Ishikawa (cell line): ENCODE data around the gene PNMA8A.

Experiments
- CEBPB ChIP-seq: IDR thresholded peaks from 2 replicates; pipeline ENCODE4 v1.6.1; 2012
- CREB1 ChIP-seq: IDR thresholded peaks from 2 replicates; pipeline ENCODE4 v1.6.1; 2012; ENCODE audit warnings: low read depth
- EGR1 ChIP-seq: IDR thresholded peaks from 2 replicates; pipeline ENCODE4 v1.6.1; 2012
- EP300 ChIP-seq: IDR thresholded peaks from 2 replicates; pipeline ENCODE4 v1.6.1; 2012; ENCODE audit warnings: borderline replicate concordance
- FOXM1 ChIP-seq: IDR thresholded peaks from 2 replicates; pipeline ENCODE4 v1.6.1; 2012; ENCODE audit warnings: low read depth, borderline replicate concordance
- NFIC ChIP-seq: IDR thresholded peaks from 2 replicates; pipeline ENCODE4 v1.6.1; 2012
- RAD21 ChIP-seq: IDR thresholded peaks from 2 replicates; pipeline ENCODE4 v1.6.1; 2012; ENCODE audit warnings: low read depth
- TAF1 ChIP-seq: IDR thresholded peaks from 2 replicates; pipeline ENCODE4 v1.6.1; 2012; ENCODE audit warnings: low read depth, mild to moderate bottlenecking
- TCF12 ChIP-seq: IDR thresholded peaks from 2 replicates; pipeline ENCODE4 v1.6.1; 2012; ENCODE audit warnings: low read depth
- TEAD4 ChIP-seq: IDR thresholded peaks from 2 replicates; pipeline ENCODE4 v1.6.1; 2012
- YY1 ChIP-seq: IDR thresholded peaks from 2 replicates; pipeline ENCODE4 v1.6.1; 2012; ENCODE audit warnings: low read depth
- ZBTB7A ChIP-seq: IDR thresholded peaks from 2 replicates; pipeline ENCODE4 v1.6.1; 2012; ENCODE audit warnings: low read depth
- TF ChIP-seq, protein P1 (sequence below): IDR thresholded peaks from 2 replicates; pipeline ENCODE4 v1.6.1; 2012; ENCODE audit warnings: low read depth, mild to moderate bottlenecking
- TF ChIP-seq, protein P2 (sequence below): IDR thresholded peaks from 2 replicates; pipeline ENCODE4 v1.6.1; 2012
- TF ChIP-seq, protein P3 (sequence below): IDR thresholded peaks from 2 replicates; pipeline ENCODE4 v1.6.1; 2012

PNMA8A gene

DNA sequence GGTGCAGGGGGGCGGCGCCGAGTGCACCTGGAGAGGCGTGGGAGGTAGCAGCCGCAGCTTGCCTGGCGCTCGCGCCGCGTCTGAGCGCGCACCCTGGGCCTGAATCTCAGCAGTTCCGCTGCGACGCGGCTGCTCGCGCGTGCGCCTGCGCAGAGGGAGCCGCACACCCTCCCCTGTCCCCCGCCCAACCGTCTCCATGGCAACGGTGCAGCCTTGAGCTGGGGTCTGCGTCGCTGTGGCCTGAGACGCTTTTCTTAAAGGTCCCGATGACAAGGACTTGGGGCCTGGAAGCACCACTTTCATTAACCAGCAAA is 24.4 kb upstream of the PNMA8A start, which contains the start of gene PNMA8B:
PNMA8B (minus strand) TSS at position 82 of the 314 bp plus-strand sequence. CDS start 402 bp downstream, outside the sequence.
- TF ChIP-seq EGR1: no peak
- no peak for TF ChIP-seq YY1
- TF ChIP-seq CEBPB: no peak
- TF ChIP-seq RAD21: no peak

DNA sequence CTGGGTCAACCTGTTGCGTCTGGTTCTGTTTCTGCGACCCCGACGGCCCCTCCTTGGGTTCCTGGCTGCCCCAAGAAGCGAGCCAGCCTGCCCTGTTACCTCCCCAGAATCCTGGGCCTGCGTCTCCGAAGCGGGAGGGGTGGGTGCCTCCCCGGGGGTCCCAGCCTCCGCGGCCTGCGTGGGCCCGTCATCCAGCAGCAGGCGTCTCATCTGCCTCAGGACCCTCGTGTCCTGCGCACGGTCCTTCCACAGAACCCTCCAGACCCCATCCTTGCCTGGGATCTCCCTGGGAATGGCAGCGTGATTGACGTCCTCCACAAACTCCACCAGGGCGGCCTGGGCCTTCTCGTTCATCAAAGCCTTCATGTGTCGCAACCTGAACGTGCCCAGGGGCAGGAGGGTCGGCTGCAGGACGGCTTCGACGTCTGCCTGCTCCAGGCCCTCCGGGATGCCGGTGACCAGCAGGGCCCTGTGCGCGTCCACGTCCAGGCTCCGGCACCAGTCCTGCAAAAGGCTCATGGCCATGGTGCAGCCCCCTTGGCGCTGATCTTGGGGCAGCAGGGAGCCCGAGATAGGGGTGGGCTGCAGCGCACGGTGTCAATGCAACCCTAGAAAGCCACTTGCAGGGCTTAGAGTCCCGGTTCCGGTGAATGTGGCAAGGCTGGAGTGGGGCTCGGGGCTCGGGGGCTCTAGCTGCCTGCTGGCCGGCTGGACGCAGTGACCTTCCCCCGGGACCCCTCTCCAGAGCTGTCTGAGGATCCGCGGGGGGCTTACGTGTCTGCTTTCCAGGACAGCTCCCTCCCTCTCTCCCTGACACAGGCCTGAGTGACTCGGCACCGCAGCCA is 23.8 kb upstream of the PNMA8A start:
- TF ChIP-seq, protein P1, sequence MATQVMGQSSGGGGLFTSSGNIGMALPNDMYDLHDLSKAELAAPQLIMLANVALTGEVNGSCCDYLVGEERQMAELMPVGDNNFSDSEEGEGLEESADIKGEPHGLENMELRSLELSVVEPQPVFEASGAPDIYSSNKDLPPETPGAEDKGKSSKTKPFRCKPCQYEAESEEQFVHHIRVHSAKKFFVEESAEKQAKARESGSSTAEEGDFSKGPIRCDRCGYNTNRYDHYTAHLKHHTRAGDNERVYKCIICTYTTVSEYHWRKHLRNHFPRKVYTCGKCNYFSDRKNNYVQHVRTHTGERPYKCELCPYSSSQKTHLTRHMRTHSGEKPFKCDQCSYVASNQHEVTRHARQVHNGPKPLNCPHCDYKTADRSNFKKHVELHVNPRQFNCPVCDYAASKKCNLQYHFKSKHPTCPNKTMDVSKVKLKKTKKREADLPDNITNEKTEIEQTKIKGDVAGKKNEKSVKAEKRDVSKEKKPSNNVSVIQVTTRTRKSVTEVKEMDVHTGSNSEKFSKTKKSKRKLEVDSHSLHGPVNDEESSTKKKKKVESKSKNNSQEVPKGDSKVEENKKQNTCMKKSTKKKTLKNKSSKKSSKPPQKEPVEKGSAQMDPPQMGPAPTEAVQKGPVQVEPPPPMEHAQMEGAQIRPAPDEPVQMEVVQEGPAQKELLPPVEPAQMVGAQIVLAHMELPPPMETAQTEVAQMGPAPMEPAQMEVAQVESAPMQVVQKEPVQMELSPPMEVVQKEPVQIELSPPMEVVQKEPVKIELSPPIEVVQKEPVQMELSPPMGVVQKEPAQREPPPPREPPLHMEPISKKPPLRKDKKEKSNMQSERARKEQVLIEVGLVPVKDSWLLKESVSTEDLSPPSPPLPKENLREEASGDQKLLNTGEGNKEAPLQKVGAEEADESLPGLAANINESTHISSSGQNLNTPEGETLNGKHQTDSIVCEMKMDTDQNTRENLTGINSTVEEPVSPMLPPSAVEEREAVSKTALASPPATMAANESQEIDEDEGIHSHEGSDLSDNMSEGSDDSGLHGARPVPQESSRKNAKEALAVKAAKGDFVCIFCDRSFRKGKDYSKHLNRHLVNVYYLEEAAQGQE: no peak
- no peak for TF ChIP-seq NFIC
- TF ChIP-seq FOXM1: no peak
- no peak for TF ChIP-seq EGR1
- no peak for TF ChIP-seq TAF1
- no peak for TF ChIP-seq TEAD4
- no peak for TF ChIP-seq RAD21
- TF ChIP-seq, protein P2, sequence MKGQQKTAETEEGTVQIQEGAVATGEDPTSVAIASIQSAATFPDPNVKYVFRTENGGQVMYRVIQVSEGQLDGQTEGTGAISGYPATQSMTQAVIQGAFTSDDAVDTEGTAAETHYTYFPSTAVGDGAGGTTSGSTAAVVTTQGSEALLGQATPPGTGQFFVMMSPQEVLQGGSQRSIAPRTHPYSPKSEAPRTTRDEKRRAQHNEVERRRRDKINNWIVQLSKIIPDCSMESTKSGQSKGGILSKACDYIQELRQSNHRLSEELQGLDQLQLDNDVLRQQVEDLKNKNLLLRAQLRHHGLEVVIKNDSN: no peak
- no peak for TF ChIP-seq ZBTB7A
- TF ChIP-seq YY1: no peak
- no peak for TF ChIP-seq CREB1
- no peak for TF ChIP-seq TCF12
- TF ChIP-seq CEBPB: no peak

DNA sequence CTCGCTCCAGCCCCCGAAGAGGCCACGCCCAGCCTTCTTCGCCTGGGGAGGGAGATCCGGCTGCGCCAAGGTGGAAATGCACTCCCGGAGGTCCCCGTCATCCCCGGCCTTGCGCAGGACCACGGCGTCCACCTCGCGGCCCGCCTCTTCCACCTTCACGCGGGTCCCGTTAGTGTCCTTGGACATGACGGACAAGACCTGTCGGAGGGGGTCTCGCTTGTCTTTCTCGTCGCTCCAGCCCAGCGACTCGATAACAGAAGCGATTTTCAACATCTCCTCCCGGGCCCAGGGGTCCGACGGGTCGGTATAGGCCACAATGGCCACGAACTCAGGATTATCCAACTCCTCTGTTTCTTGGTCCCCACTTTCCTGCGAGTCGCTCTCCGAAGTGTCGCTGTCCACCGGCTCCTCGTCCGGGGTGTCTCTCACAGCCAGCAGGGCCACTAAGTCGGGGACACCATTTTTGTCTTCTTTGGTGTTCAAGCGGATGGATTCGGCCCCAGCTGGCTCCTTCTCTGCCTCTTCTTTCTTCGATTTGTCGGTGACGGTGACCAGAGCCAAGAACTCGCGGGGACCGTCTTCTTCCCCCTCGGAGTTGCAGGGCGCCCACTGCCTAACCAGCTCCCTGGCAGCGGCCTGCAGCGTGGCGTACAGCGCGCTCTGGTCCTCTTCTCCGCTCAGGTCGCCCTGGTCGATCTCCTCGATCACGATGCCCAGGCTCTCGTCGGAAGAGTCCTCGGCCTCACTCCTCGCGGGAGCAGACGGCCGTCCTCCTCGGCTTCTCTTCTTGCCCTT is 23.0 kb upstream of the PNMA8A start:
- no peak for TF ChIP-seq RAD21
- TF ChIP-seq, protein P3, sequence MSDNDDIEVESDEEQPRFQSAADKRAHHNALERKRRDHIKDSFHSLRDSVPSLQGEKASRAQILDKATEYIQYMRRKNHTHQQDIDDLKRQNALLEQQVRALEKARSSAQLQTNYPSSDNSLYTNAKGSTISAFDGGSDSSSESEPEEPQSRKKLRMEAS: no peak
- TF ChIP-seq FOXM1: no peak
- TF ChIP-seq EGR1: no peak

DNA sequence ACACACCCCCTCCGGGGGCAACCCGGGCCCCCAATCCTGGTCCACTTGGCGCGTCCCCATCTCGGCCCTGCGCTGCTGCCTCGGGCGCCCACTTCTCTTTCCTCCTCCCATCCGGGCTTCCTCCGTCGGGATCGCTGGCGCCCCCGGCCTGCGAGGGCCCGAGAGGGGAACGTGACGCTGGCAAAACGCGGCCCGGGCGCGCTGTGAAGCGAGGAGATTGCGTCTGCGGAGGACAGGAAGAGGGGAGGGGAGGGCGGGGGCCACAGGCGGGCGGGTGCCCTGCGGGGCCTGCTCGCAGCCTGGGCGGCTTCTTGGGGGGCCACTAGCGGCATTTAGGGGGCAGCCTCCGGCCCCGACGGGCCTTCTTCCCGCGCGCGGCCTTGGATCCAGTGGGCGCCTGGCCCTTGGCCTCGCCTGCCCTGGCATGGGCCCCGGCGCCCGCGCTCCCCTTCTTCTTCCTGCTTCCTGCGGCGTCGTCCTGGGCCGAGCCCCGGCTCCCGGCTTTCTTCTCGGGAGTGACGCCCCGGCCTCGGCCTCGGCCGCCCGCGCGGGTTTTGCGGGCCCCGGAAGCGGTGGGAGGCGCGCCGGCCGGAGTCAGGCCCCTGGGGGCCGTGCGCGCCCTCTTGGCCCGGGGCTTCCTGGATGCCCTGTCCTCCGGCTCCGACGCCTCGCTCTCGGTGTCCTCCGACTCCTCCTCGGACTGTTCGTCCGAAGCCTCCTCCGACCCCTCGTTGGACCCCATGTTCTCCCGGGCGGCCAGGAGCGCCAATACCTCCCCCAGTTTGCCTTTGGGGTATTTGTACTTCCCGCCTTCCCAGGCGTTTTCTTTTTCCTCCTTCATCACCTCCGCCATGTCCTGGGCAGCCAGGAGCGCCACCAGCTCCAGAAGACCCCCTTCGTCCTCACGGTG is 22.1 kb upstream of the PNMA8A start:
- TF ChIP-seq NFIC (no peak), YY1 (no peak), EP300 (no peak), CREB1 (no peak), EGR1 (no peak), CEBPB (no peak), ZBTB7A (no peak), RAD21 (no peak), TAF1 (no peak), TCF12 (no peak), TEAD4 (no peak), FOXM1 (no peak)
- TF ChIP-seq, protein P1: no peak
- TF ChIP-seq, protein P2: no peak
- TF ChIP-seq, protein P3: no peak

DNA sequence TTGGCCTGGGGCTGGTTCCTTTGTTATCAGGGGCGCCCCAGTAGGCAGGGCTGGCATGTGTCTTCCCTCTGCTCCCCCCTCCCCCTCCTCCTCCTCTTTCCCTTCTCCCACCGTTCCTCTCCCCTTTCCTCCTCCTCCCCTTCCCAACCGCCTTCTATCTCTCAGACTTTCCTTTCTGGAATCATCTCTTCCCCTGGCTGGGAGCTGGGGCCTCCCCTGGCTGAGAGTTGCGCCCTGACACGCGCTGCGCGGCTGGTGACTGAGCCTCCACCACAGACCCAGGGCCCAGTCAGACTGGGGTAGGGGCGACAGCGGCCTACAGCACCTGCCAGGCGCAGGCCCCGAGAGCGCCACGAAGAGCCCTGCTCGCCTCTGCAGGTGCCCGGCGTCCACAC is 21.5 kb upstream of the PNMA8A start:
- TF ChIP-seq FOXM1 (no peak), ZBTB7A (no peak), YY1 (no peak), EGR1 (no peak), TEAD4 (no peak), RAD21 (no peak), CEBPB (no peak), TCF12 (no peak), CREB1 (no peak), EP300 (no peak), TAF1 (no peak), NFIC (no peak)
- TF ChIP-seq, protein P2: no peak
- TF ChIP-seq, protein P1: no peak
- TF ChIP-seq, protein P3: no peak
